H1 (cell line): ENCODE results near the gene GABRB2. TPM values are rescaled to one million over a fixed set of nuclear protein-coding genes. Genes with fewer than 3 reads are reported as not detected.

ENCODE experiments used
- CTCF ChIA-PET: fragments of 300-600 bp; sonication (Branson Sonifier 250); formaldehyde crosslinking; loops from one replicate; lab custom pipeline; 2021; ENCODE audit not compliant: partially characterized antibody; lab: Charles Lee
- POLR2A ChIA-PET: fragments of 300-600 bp; sonication (Branson Sonifier 250); formaldehyde crosslinking; loops from one replicate; lab custom pipeline; 2021; ENCODE audit warnings: inconsistent platforms; ENCODE audit not compliant: partially characterized antibody; lab: Charles Lee
- DNase-seq, 2 experiments: peaks; one replicate each; pipeline versions ENCODE4 v3.0.0 to v3.0.0-alpha.2; 2010 to 2022; ENCODE audit warnings: low spot score in 2 of 2, low read depth in 1 of 2, mixed read lengths in 1 of 2
- FAIRE-seq: peaks from 2 replicates; lab custom pipeline; 2011; peaks lifted over from hg19 to GRCh38; lab: Jason Lieb, UNC
- H2AFZ ChIP-seq: 2 replicates; pipeline ENCODE4 v1.8.1; 2012; ENCODE audit warnings: low read length, inconsistent platforms
- H2AK5ac ChIP-seq: 2 replicates; pipeline ENCODE4 v1.6.1; 2013; ENCODE audit warnings: low read depth, low read length
- H2BK120ac ChIP-seq: replicated peaks from 2 replicates; pipeline ENCODE3; 2013; ENCODE audit warnings: low read depth, low read length, inconsistent platforms
- H2BK12ac ChIP-seq: 2 replicates; pipeline ENCODE4 v1.6.1; 2013; ENCODE audit warnings: low read depth, low read length
- H2BK15ac ChIP-seq: 2 replicates; pipeline ENCODE4 v1.6.1; 2013; ENCODE audit warnings: low read length
- H2BK20ac ChIP-seq: 2 replicates; pipeline ENCODE4 v1.6.1; 2013; ENCODE audit warnings: low read length
- H2BK5ac ChIP-seq: 2 replicates; pipeline ENCODE4 v1.6.1; 2013; ENCODE audit warnings: low read depth, low read length
- H3K14ac ChIP-seq: 2 replicates; pipeline ENCODE4 v1.6.1; 2013; ENCODE audit warnings: inconsistent platforms; ENCODE audit not compliant: insufficient read length
- H3K18ac ChIP-seq: 2 replicates; pipeline ENCODE4 v1.6.1; 2013; ENCODE audit warnings: low read length; ENCODE audit errors: extremely low read depth
- H3K23ac ChIP-seq: 2 replicates; pipeline ENCODE4 v1.6.1; 2013; ENCODE audit warnings: inconsistent platforms; ENCODE audit not compliant: insufficient read length
- H3K23me2 ChIP-seq: 2 replicates; pipeline ENCODE4 v1.6.1; 2013; ENCODE audit warnings: low read depth, low read length
- H3K27ac ChIP-seq: 2 replicates; pipeline ENCODE4 v1.6.1; 2011; ENCODE audit warnings: low read depth, low read length, inconsistent platforms
- H3K27me3 ChIP-seq, 4 experiments: replicated peaks in 1 of 4; 1 replicate in 1 of 4; 2 replicates in 3 of 4; pipeline versions ENCODE4 v1.6.1 to v1.8.1; 2011 to 2013; ENCODE audit warnings: low read length in 3 of 4, mild to moderate bottlenecking in 3 of 4, inconsistent platforms in 2 of 4, mixed read lengths in 2 of 4, moderate library complexity in 1 of 4; ENCODE audit not compliant: control insufficient read depth in 3 of 4, insufficient read depth in 3 of 4; ENCODE audit errors: extremely low read depth in 1 of 4
- H3K36me3 ChIP-seq, 4 experiments: 2 replicates each; pipeline versions ENCODE4 v1.6.1 to v1.8.1; 2011 to 2013; ENCODE audit warnings: mild to moderate bottlenecking in 4 of 4, low read length in 3 of 4, moderate library complexity in 2 of 4, control low read depth in 1 of 4, inconsistent platforms in 1 of 4; ENCODE audit not compliant: insufficient read depth in 4 of 4, control insufficient read depth in 2 of 4
- H3K4ac ChIP-seq: replicated peaks from 2 replicates; pipeline ENCODE3; 2013; ENCODE audit warnings: low read length, low read depth, mixed read lengths, inconsistent platforms; ENCODE audit not compliant: insufficient read length
- H3K4me1 ChIP-seq, 4 experiments: replicated peaks in 1 of 4; 1 replicate in 1 of 4; 2 replicates in 3 of 4; pipeline versions ENCODE4 v1.6.1 to v1.8.1; 2011 to 2013; ENCODE audit warnings: low read length in 3 of 4, inconsistent platforms in 2 of 4, mixed read lengths in 1 of 4; ENCODE audit not compliant: insufficient read depth in 4 of 4, control insufficient read depth in 3 of 4
- H3K4me2 ChIP-seq, 2 experiments: 2 replicates each; pipeline versions ENCODE4 v1.6.1 to v1.8.1; 2011 to 2013; ENCODE audit warnings: low read depth in 2 of 2, low read length in 2 of 2, control low read depth in 1 of 2, inconsistent platforms in 1 of 2, mild to moderate bottlenecking in 1 of 2; ENCODE audit not compliant: insufficient read depth in 1 of 2
- H3K4me3 ChIP-seq, 4 experiments: fragments of 200-600, 300-600 bp in 1 of 4; sonication (generic), shearing (Covaris generic), sonication (Bioruptor Twin) in 1 of 4; 2 replicates each; pipeline versions ENCODE4 v1.5.1 to v1.8.1; 2011 to 2016; ENCODE audit warnings: low read length in 4 of 4, low read depth in 3 of 4, control low read depth in 2 of 4, inconsistent platforms in 2 of 4, mild to moderate bottlenecking in 2 of 4, mixed read lengths in 1 of 4, moderate library complexity in 1 of 4; ENCODE audit not compliant: insufficient read depth in 2 of 4; ENCODE audit errors: extremely low read depth in 1 of 4
- H3K56ac ChIP-seq: replicated peaks from 2 replicates; pipeline ENCODE3; 2013; ENCODE audit warnings: low read depth, mild to moderate bottlenecking, mixed read lengths, low read length, inconsistent platforms; ENCODE audit not compliant: insufficient read length
- H3K79me1 ChIP-seq: 2 replicates; pipeline ENCODE4 v1.6.1; 2013; ENCODE audit warnings: low read depth, low read length, control low read depth
- H3K79me2 ChIP-seq, 2 experiments: 2 replicates each; pipeline versions ENCODE4 v1.6.1 to v1.8.1; 2012 to 2013; ENCODE audit warnings: low read length in 2 of 2, mild to moderate bottlenecking in 2 of 2, inconsistent platforms in 1 of 2; ENCODE audit not compliant: insufficient read depth in 2 of 2, control insufficient read depth in 1 of 2
- H3K9ac ChIP-seq, 4 experiments: replicated peaks in 1 of 4; 1 replicate in 1 of 4; 2 replicates in 3 of 4; pipeline versions ENCODE4 v1.6.1 to v1.8.1; 2011 to 2013; ENCODE audit warnings: low read depth in 3 of 4, low read length in 3 of 4, control low read depth in 2 of 4, mild to moderate bottlenecking in 2 of 4, moderate library complexity in 2 of 4, inconsistent platforms in 1 of 4; ENCODE audit errors: extremely low read depth in 1 of 4
- H3K9me3 ChIP-seq, 2 experiments: 2 replicates each; pipeline versions ENCODE4 v1.6.1 to v1.8.1; 2012 to 2013; ENCODE audit warnings: mild to moderate bottlenecking in 2 of 2, moderate library complexity in 2 of 2, control low read depth in 1 of 2, inconsistent platforms in 1 of 2, low read depth in 1 of 2, low read length in 1 of 2, mixed read lengths in 1 of 2; ENCODE audit not compliant: insufficient read depth in 2 of 2
- H4K20me1 ChIP-seq, 2 experiments: replicated peaks in 1 of 2; 2 replicates each; pipeline versions ENCODE3 to v1.8.1; 2011 to 2013; ENCODE audit warnings: inconsistent platforms in 2 of 2, low read length in 2 of 2, mild to moderate bottlenecking in 1 of 2; ENCODE audit not compliant: insufficient read depth in 2 of 2, control insufficient read depth in 1 of 2
- H4K5ac ChIP-seq: 2 replicates; pipeline ENCODE4 v1.6.1; 2013; ENCODE audit warnings: low read length, low read depth, mixed read lengths, inconsistent platforms; ENCODE audit not compliant: insufficient read length
- H4K8ac ChIP-seq: 2 replicates; pipeline ENCODE4 v1.8.0; 2013; ENCODE audit warnings: mild to moderate bottlenecking, moderate library complexity, low read length, inconsistent platforms; ENCODE audit not compliant: insufficient read depth; ENCODE audit errors: extremely low read depth
- H4K91ac ChIP-seq: replicated peaks from 2 replicates; pipeline ENCODE3; 2013; ENCODE audit warnings: low read length, mixed read lengths, inconsistent platforms; ENCODE audit not compliant: insufficient read length
- ASH2L ChIP-seq: fragments of 200-600, 300-600 bp; sonication (generic); IDR thresholded peaks from one replicate; pipeline ENCODE4 v1.7.1; 2017; ENCODE audit warnings: low read length
- CTBP2 ChIP-seq: IDR thresholded peaks from 2 replicates; pipeline ENCODE4 v1.7.0; 2011; ENCODE audit warnings: borderline replicate concordance, mild to moderate bottlenecking, moderate library complexity, mixed read lengths, low read length; ENCODE audit not compliant: insufficient read depth, insufficient read length
- EGR1 ChIP-seq: IDR thresholded peaks from 2 replicates; pipeline ENCODE4 v1.6.1; 2011; ENCODE audit warnings: low read depth, low read length, borderline replicate concordance
- EZH2 ChIP-seq: fragments of 200-600 bp; sonication (generic); IDR thresholded peaks from 2 replicates; pipeline ENCODE4 v1.7.1; 2012; ENCODE audit warnings: low read depth, mild to moderate bottlenecking, moderate library complexity, low read length, inconsistent platforms; ENCODE audit not compliant: severe bottlenecking
- FOSL1 ChIP-seq: IDR thresholded peaks from 2 replicates; pipeline ENCODE4 v1.6.1; 2011; ENCODE audit warnings: mild to moderate bottlenecking, low read depth, low read length, moderate library complexity; ENCODE audit not compliant: insufficient read depth
- GTF2F1 ChIP-seq: IDR thresholded peaks from 2 replicates; pipeline ENCODE4 v1.6.1; 2012; ENCODE audit warnings: low read depth, low read length, improper control_type of control experiment, borderline replicate concordance
- KDM5A ChIP-seq: fragments of 200-600 bp; IDR thresholded peaks from 2 replicates; pipeline ENCODE4 v1.7.1; 2012; ENCODE audit warnings: mild to moderate bottlenecking, low read length, inconsistent platforms, mixed read lengths
- PHF8 ChIP-seq: fragments of 200-600 bp; sonication (generic); conservative IDR thresholded peaks from 2 replicates; pipeline ENCODE4 v1.7.1; 2012; ENCODE audit warnings: low read depth, mild to moderate bottlenecking, inconsistent platforms, low read length, moderate library complexity
- RAD21 ChIP-seq, 2 experiments: IDR thresholded peaks in 1 of 2; conservative IDR thresholded peaks in 1 of 2; 2 replicates each; pipeline ENCODE4 v1.6.1; 2011; ENCODE audit warnings: low read depth in 2 of 2, low read length in 2 of 2, improper control_type of control experiment in 1 of 2, inconsistent platforms in 1 of 2, mild to moderate bottlenecking in 1 of 2, moderate library complexity in 1 of 2
- RBBP5 ChIP-seq: IDR thresholded peaks from 2 replicates; pipeline ENCODE4 v1.7.1; 2012; ENCODE audit warnings: low read depth, mild to moderate bottlenecking, inconsistent platforms, low read length, moderate library complexity, borderline replicate concordance
- SIX5 ChIP-seq: IDR thresholded peaks from 2 replicates; pipeline ENCODE4 v1.6.1; 2011; ENCODE audit warnings: mild to moderate bottlenecking, low read depth, low read length
- SP4 ChIP-seq: IDR thresholded peaks from 2 replicates; pipeline ENCODE4 v1.6.1; 2012; ENCODE audit warnings: low read length, inconsistent platforms
- SRF ChIP-seq: IDR thresholded peaks from 2 replicates; pipeline ENCODE4 v1.6.1; 2011; ENCODE audit warnings: mild to moderate bottlenecking, low read depth, low read length, moderate library complexity
- TAF1 ChIP-seq: IDR thresholded peaks from 2 replicates; pipeline ENCODE4 v1.6.1; 2011; ENCODE audit warnings: mild to moderate bottlenecking, low read depth, low read length
- WGBS, 2 experiments: shearing (Covaris generic) in 1 of 2; methylation state at CpG; one replicate each; pipeline versions ENCODE4 v1.1.6 to v1.1.7; 2013 to 2015; ENCODE audit warnings: low lambda C conversion rate in 2 of 2, mixed read lengths in 2 of 2, inconsistent platforms in 1 of 2, low coverage in 1 of 2, missing lambda C conversion rate in 1 of 2; ENCODE audit not compliant: insufficient replicate concordance in 2 of 2, insufficient coverage in 1 of 2, insufficient read length in 1 of 2; ENCODE audit errors: extremely low coverage in 1 of 2, missing lambda C conversion rate in 1 of 2; 5-methylcytosine and 5-hydroxymethylcytosine counted together
- polyA plus RNA-seq, 7 experiments: library from polyadenylated mRNA; depleted of rRNA in 3 of 7; stranded (reverse) in 5 of 7; unstranded in 2 of 7; fragments of >200 nt in 5 of 7; fragments of 200-250 nt in 2 of 7; gene quantifications; 1 replicate in 5 of 7; 2 replicates in 1 of 7; 4 replicates in 1 of 7; pipeline versions ENCODE4 v1.2.1 to v1.2.3, GENCODE V29; 2011 to 2013; ENCODE audit warnings: missing spikeins in 2 of 7, mixed read lengths in 2 of 7
- total RNA-seq: library from RNA; stranded (reverse); fragmentation: NEBNext Ultra II Directional; extraction: Animal tissue kit (Norgen Biotek cat#: 25700); gene quantifications from 2 replicates; pipeline ENCODE4 v1.2.1, GENCODE V29; 2021

Gene GABRB2
- total and polyA plus RNA-seq, 2 of the 8 experiments (the other 6 are each of a cell fraction or from before 2014, with no cell fraction given) = 0.54 to 1.9 TPM

GRCh38 chr5:161399996-161400562, 146.4 kb downstream of the GABRB2 start:
- no peaks in the 10 kb centered on the region for H3K79me1 ChIP-seq
- no peaks in the 10 kb centered on the region for H3K9me3 ChIP-seq
- H3K27ac ChIP-seq = no peak overlapping the region
- H3K4me3 ChIP-seq = no peak overlapping the region
- no peak for DNase-seq
- H4K91ac ChIP-seq = no peak overlapping the region
- H3K4me2 ChIP-seq = no peak overlapping the region
- no peak overlapping the region for H3K23ac ChIP-seq
- no peak overlapping the region for H4K5ac ChIP-seq
- H2BK15ac ChIP-seq = no peak overlapping the region
- H4K20me1 ChIP-seq = no peaks in the 10 kb centered on the region
- no peak overlapping the region for H2BK120ac ChIP-seq
- no peaks in the 10 kb centered on the region for H3K27me3 ChIP-seq
- no peaks in the 10 kb centered on the region for H3K36me3 ChIP-seq
- no peak overlapping the region for H2BK5ac ChIP-seq
- POLR2A ChIA-PET = no interaction called here
- no peak overlapping the region for H2BK20ac ChIP-seq
- H3K79me2 ChIP-seq = no peaks in the 10 kb centered on the region
- WGBS, 2 experiments = 92% methylated on average over 6 of the region's 6 CpGs; no CpG with 5 or more reads in 1 of the 2 experiments
- no peak overlapping the region for H3K56ac ChIP-seq
- no peak overlapping the region for H2AFZ ChIP-seq
- H3K23me2 ChIP-seq = no peaks in the 10 kb centered on the region
- no peak for FAIRE-seq
- H3K9ac ChIP-seq = no peak overlapping the region
- no peak overlapping the region for H2BK12ac ChIP-seq
- no peak overlapping the region for H3K4ac ChIP-seq
- CTCF ChIA-PET = no interaction called here
- H2AK5ac ChIP-seq = no peak overlapping the region
- no peak overlapping the region for H4K8ac ChIP-seq
- H3K18ac ChIP-seq = no peak overlapping the region
- H3K14ac ChIP-seq = no peak overlapping the region
- H3K4me1 ChIP-seq = no peaks in the 10 kb centered on the region
- no peak for TF ChIP-seq KDM5A
- TF ChIP-seq PHF8 = no peak
- no peak for TF ChIP-seq GTF2F1
- TF ChIP-seq RBBP5 = no peak
- TF ChIP-seq EGR1 = no peak
- no peak for TF ChIP-seq SRF
- no peak for TF ChIP-seq FOSL1
- no peak for TF ChIP-seq SP4
- TF ChIP-seq CTBP2 = no peak
- no peak for TF ChIP-seq RAD21 (IDR thresholded peaks at IDR 0.05 in 1 of 2, conservative IDR thresholded peaks at IDR 0.05 in 1 of 2; ENCODE audit: low read depth in 2 of 2, low read length in 2 of 2)
- no peak for TF ChIP-seq SIX5
- no peak for TF ChIP-seq ASH2L
- no peak for TF ChIP-seq TAF1
- TF ChIP-seq EZH2 = no peak
